GM06990 (cell line): Measurements from ENCODE around the gene TRIM29.

Experiments used
- DNase-seq: peaks from one replicate; pipeline ENCODE4 v3.0.0-alpha.2; 2011; ENCODE audit not compliant: insufficient read length; ENCODE audit errors: extremely low read depth
- H3K27me3 ChIP-seq: replicated peaks from 2 replicates; pipeline ENCODE4 v1.6.0; 2011; ENCODE audit warnings: low read length; ENCODE audit not compliant: control insufficient read depth, insufficient read depth
- H3K36me3 ChIP-seq: 2 replicates; pipeline ENCODE4 v1.5.1; 2011; ENCODE audit warnings: low read length; ENCODE audit not compliant: control insufficient read depth, insufficient read depth
- H3K4me3 ChIP-seq: replicated peaks from 2 replicates; pipeline ENCODE4 v1.5.1; 2011; ENCODE audit warnings: low read depth, mild to moderate bottlenecking, control low read depth, low read length
- CTCF ChIP-seq: IDR thresholded peaks from 2 replicates; pipeline ENCODE4 v1.5.1; 2011; ENCODE audit warnings: low read length, control low read depth, mild to moderate bottlenecking, inconsistent platforms; ENCODE audit not compliant: insufficient read depth, poor library complexity, severe bottlenecking

The TRIM29 gene

GRCh38 chr11:120106354-120107150 lies 31.4 kb downstream of the TRIM29 start:
- TF ChIP-seq CTCF, result no peak
- no peak for DNase-seq
- no peak overlapping the region for H3K4me3 ChIP-seq
- no peaks in the 10 kb centered on the region for H3K36me3 ChIP-seq
- H3K27me3 ChIP-seq, result peaks cover 4% of the 10 kb centered on the region

DNA sequence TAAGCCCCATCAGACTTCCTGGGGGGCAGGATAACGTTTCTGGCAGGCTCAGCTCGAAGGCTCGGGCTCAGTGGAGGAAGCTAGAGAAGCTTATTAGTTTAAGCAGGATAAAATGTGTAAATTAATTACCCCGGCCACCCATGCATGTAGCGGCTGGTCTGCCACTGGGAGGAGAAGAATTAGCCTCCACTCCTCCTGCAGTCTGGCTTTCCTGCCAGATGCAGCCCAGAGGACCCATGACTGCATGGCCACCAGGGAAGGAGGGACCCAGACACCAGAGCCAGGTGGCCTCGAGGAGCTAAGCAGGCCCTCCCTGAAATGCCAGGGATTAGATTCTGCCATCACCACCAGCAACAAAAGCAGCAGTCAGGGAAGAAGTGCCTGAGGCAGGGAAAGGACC lies 32.3 kb downstream of the TRIM29 start:
- Histone ChIP-seq H3K36me3 (no peaks in the 10 kb centered on the region), H3K4me3 (no peak overlapping the region), H3K27me3 (peaks cover 6% of the 10 kb centered on the region)
- DNase-seq, result no peak
- no peak for TF ChIP-seq CTCF

DNA sequence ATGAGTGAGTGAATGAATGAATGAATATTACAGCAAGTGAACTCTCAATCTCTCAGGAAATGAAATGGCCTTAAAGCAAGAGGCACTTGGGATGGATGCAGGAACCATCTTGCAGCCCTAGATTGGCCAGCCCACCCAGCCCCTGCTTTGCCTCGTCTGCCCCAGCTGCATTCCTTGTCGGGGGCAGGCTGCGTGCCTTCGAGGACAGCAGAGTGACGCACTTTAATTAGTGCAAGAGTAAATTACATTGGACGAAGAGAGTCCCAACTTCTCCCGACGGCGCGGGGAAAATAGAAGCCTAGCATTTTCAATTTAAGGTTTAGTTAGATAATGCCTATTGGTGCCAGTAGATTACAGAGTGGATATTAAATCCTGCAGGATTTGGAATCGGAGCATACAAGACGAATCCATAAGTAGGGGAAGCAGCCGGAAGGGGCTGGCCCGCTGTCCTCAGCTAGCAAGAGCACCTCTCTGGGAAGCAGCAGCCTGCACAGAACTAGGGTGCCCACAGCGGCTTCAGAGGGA lies 33.8 kb downstream of the TRIM29 start:
- Histone ChIP-seq H3K4me3 (no peak overlapping the region), H3K36me3 (no peaks in the 10 kb centered on the region), H3K27me3 (peaks cover 7% of the 10 kb centered on the region)
- no peak for TF ChIP-seq CTCF
- no peak for DNase-seq

GRCh38 chr11:120102864-120103122 lies 35.1 kb downstream of the TRIM29 start:
- DNase-seq, result no peak
- no peaks in the 10 kb centered on the region for H3K36me3 ChIP-seq
- H3K4me3 ChIP-seq, result no peak overlapping the region
- peaks cover 10% of the 10 kb centered on the region for H3K27me3 ChIP-seq
- TF ChIP-seq CTCF, result no peak

DNA sequence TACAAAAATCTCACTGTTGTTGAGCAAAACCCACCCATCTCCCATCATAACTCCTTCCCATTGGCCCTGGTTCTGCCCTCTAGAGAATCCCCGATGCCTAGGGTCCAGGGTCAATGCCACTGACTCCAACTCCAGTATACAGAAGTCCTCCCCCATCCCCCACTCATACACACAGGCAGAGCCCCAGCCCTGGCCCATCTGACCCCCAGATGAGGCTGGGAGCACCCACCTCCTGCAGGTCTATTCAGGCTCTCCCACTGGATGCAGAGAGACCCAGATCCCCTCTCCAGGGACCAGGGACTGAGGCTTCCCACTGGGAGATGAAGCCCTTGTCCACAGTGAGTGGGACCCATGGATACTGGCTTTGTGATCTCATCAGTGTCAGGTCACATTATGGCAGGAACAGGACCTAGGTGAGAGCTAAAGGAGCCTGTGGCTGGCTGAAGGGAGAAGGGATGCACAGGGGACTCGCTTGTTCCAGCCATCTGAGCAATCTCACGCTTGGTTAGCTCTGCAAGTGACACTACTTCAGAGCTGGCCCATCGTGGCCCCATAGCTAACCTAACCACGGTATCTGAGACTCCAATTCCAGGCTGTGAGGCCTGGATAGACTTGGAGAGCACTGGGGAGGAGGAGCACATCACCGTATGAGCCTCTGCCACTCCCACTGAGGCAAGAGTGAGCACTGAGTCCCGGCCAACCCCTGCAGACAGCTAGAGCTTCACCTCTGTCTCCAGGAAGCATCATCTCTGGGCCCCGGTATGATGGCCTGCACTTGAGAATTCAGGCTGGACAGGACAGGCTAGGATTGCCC lies 35.7 kb downstream of the TRIM29 start:
- Histone ChIP-seq H3K36me3 (no peaks in the 10 kb centered on the region), H3K4me3 (no peak overlapping the region), H3K27me3 (peaks cover 10% of the 10 kb centered on the region)
- DNase-seq, result no peak
- no peak for TF ChIP-seq CTCF
